ENCODE data around the gene TSC22D3.

TSC22D3 gene

DNA sequence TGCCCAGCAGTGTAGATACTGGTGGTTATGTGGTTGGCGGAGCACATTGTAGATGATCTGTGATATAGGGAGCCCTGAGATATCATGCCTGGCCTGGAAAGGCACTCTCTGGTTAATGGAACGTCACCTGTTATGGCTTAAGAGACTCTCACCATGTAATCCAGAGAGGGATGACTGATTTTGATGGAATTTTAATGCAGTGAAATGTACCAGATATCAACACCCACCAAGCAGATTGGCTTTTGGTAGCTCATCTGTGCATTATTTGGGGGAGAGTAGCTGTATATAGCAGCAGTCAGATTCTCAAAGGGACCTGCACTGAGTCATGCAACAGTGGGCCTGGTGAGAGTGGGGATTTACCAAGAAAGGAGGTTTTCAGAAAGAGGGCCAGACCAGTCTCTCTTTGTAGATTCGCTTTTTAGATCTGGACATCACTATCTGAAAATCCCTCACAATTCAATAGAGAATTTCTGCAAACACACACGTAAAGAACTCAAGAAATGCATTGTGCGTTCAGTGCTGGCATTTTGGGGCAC lies 17.3 kb downstream of the TSC22D3 start:
- DNase-seq = no peak

DNA sequence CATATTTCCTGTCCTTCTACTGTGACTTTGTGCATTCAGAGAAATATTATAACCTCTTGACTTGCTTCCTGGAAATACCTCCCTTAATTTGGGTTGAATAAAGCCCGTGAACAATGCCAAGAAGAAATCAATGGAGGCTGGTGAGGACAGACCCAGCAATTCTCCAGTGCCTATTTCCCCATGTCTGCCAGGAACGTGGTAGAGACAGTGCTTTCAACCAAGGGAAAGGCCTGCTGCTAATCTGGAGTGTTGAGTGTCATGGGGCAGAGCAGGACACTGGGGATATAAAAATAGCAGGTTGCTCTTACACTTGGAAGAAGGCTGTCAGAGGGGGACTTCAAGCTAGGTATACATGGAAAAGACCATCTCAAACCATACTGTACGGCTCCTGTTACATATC lies 19.9 kb downstream of the TSC22D3 start:
- DNase-seq = no peak

DNA sequence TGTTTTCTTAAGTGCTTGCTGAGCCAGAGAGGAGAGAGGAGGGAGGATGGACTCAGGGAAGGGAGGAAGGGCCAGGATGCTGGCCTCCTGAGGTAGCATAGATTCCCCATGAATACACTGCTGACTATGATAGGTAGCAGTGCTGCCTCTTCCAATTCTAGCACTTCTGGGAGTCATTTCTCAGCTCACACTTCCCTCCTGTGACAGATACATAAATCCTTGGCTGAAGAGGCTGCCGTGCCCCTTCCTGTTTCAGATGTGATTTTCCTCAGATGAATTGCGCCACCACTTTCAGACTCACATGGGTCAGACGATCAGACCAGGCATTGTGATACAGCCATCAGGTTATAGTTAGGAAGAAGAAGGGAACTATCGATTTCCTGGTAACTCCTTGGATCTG lies 22.4 kb downstream of the TSC22D3 start:
- DNase-seq = no peak

GRCh38 chrX:107752714-107753113 lies 22.9 kb downstream of the TSC22D3 start:
- no peak for DNase-seq

DNA sequence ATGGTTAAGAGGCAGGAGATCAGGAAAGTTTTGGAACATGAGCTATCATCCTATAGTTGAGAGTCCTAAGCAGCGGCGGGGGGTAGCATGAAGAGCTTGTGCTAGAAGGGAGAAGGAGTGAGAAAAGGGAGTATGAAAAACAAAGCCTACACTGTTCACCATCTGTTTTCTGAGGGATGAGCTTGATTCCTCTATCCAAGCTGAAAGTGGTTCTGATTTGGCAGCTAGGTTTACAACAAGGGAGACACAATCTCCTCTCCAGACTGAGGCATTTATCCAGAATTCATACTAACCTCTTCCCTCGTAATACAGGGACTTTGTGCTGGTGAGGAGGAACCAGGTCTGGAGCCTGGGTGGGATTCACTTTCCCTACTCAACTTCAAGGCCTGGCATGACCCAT lies 23.5 kb downstream of the TSC22D3 start:
- DNase-seq = no peak

DNA sequence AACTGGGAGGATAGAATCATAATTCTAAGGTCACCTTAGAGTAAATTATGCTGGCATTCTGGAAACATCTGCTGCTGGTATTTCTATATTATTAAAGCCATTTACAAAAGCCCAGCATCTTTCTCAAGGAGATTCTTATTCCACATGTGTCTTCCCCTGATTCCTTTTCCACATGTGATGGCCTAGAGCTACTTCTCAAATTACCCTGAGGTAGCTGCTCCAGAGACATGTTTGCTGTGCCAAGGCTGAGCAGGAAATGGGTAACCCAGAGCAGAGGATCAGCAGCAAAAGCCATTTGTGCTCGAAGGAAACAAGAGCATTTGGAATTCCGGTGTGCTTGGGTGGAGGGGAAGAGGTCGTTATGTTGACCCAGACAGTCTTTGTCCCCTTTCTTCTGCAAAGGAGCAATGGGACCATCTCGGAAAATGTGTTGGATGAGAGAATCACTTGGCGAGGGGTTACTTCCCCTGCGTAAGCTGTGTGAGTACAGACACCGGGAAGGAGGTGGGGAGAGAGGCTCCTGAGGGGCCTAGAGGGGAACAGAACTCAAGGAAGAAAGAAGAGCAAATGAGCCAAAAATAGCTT lies 24.6 kb downstream of the TSC22D3 start:
- DNase-seq = no peak

- no peak for DNase-seq
Measured at GRCh38 chrX:107750263-107750662, 25.3 kb downstream of the TSC22D3 start.

GRCh38 chrX:107748506-107748905 lies 27.1 kb downstream of the TSC22D3 start:
- DNase-seq = no peak

DNA sequence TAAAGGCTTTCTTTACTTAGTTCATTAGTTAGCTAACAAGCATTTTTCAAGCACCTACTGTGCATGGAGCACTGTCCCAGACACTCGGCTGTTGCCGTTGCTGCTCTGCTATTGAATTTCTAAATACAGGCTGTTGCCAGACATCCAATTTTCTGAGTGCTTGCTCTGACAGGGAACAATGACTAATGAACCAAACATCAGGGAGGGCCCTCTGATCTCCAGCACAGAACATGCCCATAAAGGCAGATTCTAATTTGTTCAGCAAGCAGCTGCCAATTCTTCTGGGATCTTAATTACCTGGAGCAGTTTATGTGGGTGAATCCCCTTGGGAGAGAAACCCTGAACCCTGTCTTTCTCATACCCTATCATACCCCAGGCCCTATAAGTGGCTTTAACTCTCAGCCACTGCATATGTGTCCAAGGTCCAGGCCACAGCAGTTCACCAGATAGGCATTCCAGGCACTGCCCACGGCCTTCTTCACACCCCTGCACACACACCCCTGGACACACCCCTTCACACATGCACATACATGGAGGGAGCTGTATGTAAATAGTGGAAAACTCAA lies 27.9 kb downstream of the TSC22D3 start:
- no peak for DNase-seq

DNA sequence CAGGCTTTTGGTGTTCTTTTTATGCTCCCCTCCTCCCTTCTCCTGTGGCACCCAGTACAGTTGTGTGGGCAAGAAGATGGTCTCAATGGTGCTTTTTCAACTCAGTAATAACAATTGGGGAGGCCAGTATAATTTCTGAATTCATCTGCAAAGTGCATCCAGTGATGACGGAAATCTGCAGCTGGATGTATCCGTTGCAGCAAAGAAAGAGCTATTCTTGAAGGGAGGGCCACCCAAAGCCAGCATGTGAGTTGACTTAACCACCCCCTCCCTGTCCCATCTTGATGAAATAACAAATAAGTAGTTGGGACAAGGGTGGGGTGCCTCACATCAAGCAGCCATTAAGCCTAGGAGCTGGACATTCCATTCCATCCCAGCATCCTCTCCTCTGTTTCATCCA lies 30.7 kb downstream of the TSC22D3 start:
- no peak for DNase-seq

GRCh38 chrX:107743995-107744394 lies 31.6 kb downstream of the TSC22D3 start:
- no peak for DNase-seq

DNA sequence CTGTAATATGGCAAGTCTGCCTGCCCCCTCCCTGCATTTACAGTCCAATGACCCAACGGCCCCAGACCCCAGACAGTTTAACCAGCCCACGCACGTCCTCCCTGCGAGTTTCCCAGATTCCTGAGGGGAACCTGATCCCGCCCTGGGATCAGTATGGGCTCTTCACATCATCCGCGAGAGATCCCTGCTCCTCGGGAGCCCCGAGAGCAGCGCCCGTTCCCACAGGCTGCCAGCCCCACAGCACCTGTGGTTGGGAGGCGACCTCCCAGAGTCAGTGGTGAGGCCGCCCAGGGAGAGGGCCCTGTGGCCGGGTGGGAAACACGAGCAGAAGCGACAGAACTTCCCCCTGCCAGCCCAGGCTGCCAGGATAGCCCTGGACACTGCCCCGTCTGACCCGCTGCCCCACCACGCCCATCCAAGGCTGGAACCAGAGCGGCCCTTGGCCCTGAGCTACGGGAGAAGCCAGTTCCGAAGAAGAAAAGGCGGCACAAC lies 32.8 kb downstream of the TSC22D3 start:
- DNase-seq = no peak

DNA sequence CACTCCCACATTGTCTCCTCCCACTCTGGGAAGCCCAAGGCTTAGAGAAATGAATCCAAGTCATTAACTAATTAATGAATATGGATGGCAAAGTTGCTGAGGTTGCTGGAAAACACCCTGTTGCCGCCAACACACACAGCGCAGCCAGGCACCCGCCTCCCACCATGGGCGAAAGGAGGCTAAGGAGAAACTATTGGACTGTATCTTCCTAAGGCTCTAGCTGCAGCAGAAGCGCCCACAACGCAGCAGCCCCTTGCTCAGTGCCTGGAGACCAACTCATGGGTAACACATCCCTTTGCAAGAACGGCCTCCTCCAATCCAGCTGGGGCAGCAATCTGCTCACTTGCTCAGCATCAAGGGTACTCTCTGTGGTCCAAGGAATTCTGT lies 34.2 kb downstream of the TSC22D3 start:
- no peak for DNase-seq

DNA sequence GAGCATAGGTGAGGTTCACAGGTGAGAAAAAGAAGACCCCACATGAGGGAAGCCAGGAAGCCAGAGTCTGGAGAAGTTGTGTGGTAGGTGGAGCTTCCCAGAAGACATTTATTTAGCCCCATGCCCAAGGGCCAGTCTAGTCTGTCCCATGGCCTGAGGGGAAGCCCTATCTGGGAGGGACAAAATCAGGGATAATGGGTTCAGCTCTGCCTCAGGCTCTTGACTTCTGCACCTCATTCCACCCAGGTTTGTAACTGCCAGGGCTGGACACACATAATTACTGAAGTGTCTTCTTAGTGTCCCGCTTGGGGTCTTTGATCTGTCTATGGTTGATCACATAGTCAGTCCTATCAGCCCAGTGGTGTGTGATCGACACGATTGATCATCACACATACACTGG lies 36.0 kb downstream of the TSC22D3 start:
- no peak for DNase-seq

DNA sequence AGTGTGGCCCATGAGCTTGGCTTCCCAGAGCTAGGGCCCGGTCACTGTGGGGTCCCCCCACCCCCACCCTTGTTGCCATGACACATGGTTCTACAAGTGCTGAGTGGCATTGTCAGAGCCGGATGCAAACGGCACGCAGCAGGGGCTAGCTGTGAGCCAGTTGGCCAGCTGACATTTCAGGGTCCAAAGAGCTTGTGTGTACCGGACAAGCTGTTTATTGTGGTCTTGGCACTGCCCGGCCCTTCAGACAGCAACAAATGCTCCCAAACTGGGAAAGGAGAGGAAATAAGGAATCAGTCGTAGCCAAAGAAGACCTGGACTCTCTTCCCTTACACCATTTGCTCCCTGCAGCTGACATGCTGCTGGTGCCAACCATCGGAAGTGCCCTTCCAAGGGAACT lies 36.8 kb downstream of the TSC22D3 start:
- DNase-seq = no peak

DNA sequence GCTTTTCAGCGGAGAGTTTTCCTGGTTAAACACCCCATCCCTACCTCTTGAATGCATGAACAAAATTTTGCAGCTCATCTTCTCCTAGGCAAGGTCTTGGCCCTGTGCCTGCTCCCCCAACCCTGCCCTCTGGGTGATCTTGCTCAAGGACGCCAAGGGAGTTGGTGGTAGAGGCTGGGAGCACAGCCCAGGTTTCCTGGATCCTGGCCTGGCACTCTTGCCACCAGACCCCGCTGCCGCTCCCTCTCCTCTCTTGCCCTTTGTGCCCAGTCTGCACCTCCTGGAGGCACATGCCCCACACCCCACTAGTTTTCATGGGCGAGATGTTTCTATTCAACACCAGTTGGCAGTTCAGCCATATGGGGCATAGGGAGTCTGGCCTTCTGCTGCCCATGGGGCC lies 37.3 kb downstream of the TSC22D3 start:
- DNase-seq = no peak

GRCh38 chrX:107736781-107737531 lies 38.6 kb downstream of the TSC22D3 start:
- DNase-seq = no peak

GRCh38 chrX:107734646-107735045 lies 40.9 kb downstream of the TSC22D3 start:
- no peak for DNase-seq

- no peak for DNase-seq
Measured at GRCh38 chrX:107733686-107734085, 41.9 kb downstream of the TSC22D3 start.

- no peak for DNase-seq
Measured at GRCh38 chrX:107731831-107732502, 43.6 kb downstream of the TSC22D3 start.

DNA sequence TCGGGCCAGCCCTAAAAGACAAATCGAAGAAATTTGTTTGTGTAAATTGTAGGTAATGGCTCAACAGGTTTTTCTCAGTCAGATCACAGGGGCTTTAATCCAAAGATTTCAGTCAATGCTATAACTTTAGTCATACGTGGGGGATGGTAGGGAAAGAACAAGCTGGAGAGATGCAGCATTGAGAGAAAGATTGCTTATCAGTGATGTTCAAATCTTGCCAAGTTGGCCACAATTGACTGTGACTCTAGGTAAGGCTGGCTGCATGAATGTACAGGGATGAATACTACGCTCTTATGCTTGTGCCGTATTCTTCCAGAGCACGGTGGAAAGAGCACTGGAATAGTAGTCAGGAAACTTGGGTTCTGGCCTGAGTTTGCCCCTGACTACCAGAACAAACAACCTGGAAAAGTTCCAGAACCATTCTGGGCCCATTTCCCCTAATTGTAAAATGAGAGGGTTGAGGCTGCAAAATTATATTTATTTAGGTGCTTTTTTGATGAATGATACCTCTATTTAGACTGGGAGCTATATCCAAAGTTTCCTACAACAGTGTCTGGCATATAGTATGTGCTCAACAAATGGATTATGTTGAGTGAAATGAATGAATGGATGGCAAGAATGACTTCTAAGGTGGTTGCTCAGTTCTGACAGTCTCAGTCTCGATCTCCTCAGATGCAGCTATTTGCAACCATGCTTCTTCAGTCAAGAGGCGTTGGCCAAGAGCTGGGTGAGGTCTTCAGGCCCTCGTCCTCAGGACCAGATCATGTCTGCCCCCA lies 44.4 kb downstream of the TSC22D3 start:
- no peak for DNase-seq

- no peak for DNase-seq
Measured at GRCh38 chrX:107730298-107730655, 45.3 kb downstream of the TSC22D3 start.

All from activated CD4-positive, alpha-beta T cell treated with anti-CD3 and anti-CD28 coated beads, Interleukin-2, amount 50 U/mL, for 1 hour (primary cell).